ENCODE measurements around the gene PSORS1C2. TPM values are rescaled to one million over a fixed set of nuclear protein-coding genes. Genes with fewer than 3 reads are reported as not detected.
A peak's percentile ranks its signal among the peaks of the same experiment; 100 is the strongest.

Gene PSORS1C2
- total and polyA plus RNA-seq, 3 donors from 2014 or later = not detected

- WGBS, 2 donors = 29 to 34% methylated on average over 3 of the region's 3 CpGs
- peak; percentile 80 for DNase-seq
- H3K4me1 ChIP-seq = peaks cover 16% of the 10 kb centered on the region
- intact Hi-C loops (cut with DNase I; ENCODE audit: low total_unique reads) = no loop called here
- H3K9me3 ChIP-seq = no peaks in the 10 kb centered on the region
- TF ChIP-seq POLR2A (IDR thresholded peaks at IDR 0.05) (no peak), CTCF (IDR thresholded peaks at IDR 0.05) (no peak)
- H3K27ac ChIP-seq = peak within 1 kb of the TSS in 1 of 2 donors; percentile 19
- H3K36me3 ChIP-seq (ENCODE audit: low read depth, missing control alignments) = no peaks in the 10 kb centered on the region
- H3K4me3 ChIP-seq = no peak within 1 kb of the TSS
- no peaks in the 10 kb centered on the region for H3K27me3 ChIP-seq
Observed at GRCh38 chr6:31114541-31114878, 24.4 kb downstream of the PSORS1C2 start, which contains the start of gene PSORS1C1. TSS of gene PSORS1C1 (plus strand) at chr6:31114800. CDS start at chr6:31129633, 14,833 bp downstream.

GRCh38 chr6:31113861-31114540 is 24.9 kb downstream of the PSORS1C2 start:
- intact Hi-C loops (cut with DNase I; ENCODE audit: low total_unique reads) = no loop called here
- TF ChIP-seq CTCF (IDR thresholded peaks at IDR 0.05) (no peak), POLR2A (IDR thresholded peaks at IDR 0.05) (no peak)
- WGBS, 2 donors = 64 to 90% methylated on average over 5 to 7 of the region's 7 CpGs
- no peaks in the 10 kb centered on the region for H3K9me3 ChIP-seq
- H3K27me3 ChIP-seq = no peaks in the 10 kb centered on the region
- H3K27ac ChIP-seq = no peak overlapping the region
- DNase-seq = no peak
- H3K4me3 ChIP-seq = no peak overlapping the region
- peaks cover 16% of the 10 kb centered on the region for H3K4me1 ChIP-seq
- no peaks in the 10 kb centered on the region for H3K36me3 ChIP-seq (ENCODE audit: low read depth, missing control alignments)

- 91 to 93% methylated on average over 5 of the region's 5 CpGs for WGBS, 2 donors
Observed at GRCh38 chr6:31112478-31112877, 26.4 kb downstream of the PSORS1C2 start, which contains the start of gene C6orf15. TSS of gene C6orf15 (minus strand) at chr6:31112575. CDS start at chr6:31112555, 20 bp downstream.

GRCh38 chr6:31111712-31112111 is 27.2 kb downstream of the PSORS1C2 start:
- no peaks in the 10 kb centered on the region for H3K36me3 ChIP-seq (ENCODE audit: low read depth, missing control alignments)
- WGBS, 2 donors = 91 to 98% methylated on average over 11 to 13 of the region's 13 CpGs
- no peaks in the 10 kb centered on the region for H3K9me3 ChIP-seq
- H3K4me1 ChIP-seq = peaks cover 11% of the 10 kb centered on the region
- TF ChIP-seq CTCF (IDR thresholded peaks at IDR 0.05) (no peak), POLR2A (IDR thresholded peaks at IDR 0.05) (no peak)
- no peak for DNase-seq
- no peak overlapping the region for H3K27ac ChIP-seq
- H3K27me3 ChIP-seq = no peaks in the 10 kb centered on the region
- no peak overlapping the region for H3K4me3 ChIP-seq
- intact Hi-C loops (cut with DNase I; ENCODE audit: low total_unique reads) = no loop called here

More at GRCh38 chr6:31112478-31112877, 26.4 kb downstream of the PSORS1C2 start, which contains the start of gene C6orf15:
- intact Hi-C loops (cut with DNase I; ENCODE audit: low total_unique reads) = no loop called here
- TF ChIP-seq CTCF (IDR thresholded peaks at IDR 0.05) (no peak), POLR2A (IDR thresholded peaks at IDR 0.05) (no peak)
- Histone ChIP-seq H3K36me3 (ENCODE audit: low read depth, missing control alignments) (no peaks in the 10 kb centered on the region), H3K27ac (no peak within 1 kb of the TSS), H3K4me3 (no peak within 1 kb of the TSS), H3K4me1 (peaks cover 15% of the 10 kb centered on the region), H3K9me3 (no peaks in the 10 kb centered on the region), H3K27me3 (no peaks in the 10 kb centered on the region)
- no peak for DNase-seq

All from testis (tissue), 3 donors.